Measurements from ENCODE around the gene UXS1.

Gene UXS1

DNA sequence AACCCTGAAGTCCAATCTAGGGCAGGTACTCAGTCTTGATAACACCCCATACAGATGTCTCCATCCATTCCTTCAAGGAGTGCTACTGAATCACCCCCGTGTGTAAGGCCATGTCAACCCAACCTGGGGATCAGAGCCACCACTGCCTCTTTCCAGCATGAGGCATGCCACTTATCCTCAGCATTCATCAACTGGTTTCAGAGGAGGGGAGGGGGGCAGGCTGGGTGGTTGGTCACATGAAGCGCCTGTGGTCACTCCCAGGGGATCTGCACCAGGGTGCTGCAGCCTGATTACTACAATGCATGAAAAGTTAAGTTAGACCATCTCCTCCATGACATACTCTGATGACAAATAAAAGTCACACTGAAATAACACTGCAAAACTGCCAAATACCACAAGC lies 65.0 kb downstream of the UXS1 start:
- no peak for DNase-seq

- no peak for DNase-seq
Observed at GRCh38 chr2:106127776-106128268, 66.3 kb downstream of the UXS1 start.

DNA sequence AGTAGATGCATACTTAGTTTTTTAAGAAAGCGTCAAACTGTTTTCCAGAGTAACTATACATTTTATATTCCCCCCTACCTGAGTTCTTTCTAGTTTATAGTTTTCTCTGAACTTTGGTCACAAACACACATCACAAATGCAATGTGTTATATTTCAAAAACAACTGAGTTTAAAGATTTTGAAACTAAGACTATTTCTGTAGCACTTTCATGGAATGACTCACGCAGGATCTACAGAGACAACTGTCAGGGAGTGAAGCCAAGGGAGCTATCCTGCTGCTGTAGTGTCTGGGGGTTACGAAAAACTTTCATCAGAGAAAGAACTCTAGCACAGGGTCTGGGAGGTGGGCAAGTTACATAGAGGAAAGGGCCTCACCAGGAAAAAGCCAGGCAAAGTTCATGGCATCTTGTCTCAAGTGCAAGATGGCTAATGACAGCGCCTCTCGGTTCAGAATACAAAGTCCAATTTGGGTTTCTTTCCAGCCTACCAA lies 66.8 kb downstream of the UXS1 start:
- no peak for DNase-seq

GRCh38 chr2:106126705-106127281 lies 67.3 kb downstream of the UXS1 start:
- no peak for DNase-seq

- DNase-seq = no peak
Observed at GRCh38 chr2:106126295-106126694, 67.8 kb downstream of the UXS1 start.

GRCh38 chr2:106124905-106125549 lies 69.1 kb downstream of the UXS1 start:
- no peak for DNase-seq

DNA sequence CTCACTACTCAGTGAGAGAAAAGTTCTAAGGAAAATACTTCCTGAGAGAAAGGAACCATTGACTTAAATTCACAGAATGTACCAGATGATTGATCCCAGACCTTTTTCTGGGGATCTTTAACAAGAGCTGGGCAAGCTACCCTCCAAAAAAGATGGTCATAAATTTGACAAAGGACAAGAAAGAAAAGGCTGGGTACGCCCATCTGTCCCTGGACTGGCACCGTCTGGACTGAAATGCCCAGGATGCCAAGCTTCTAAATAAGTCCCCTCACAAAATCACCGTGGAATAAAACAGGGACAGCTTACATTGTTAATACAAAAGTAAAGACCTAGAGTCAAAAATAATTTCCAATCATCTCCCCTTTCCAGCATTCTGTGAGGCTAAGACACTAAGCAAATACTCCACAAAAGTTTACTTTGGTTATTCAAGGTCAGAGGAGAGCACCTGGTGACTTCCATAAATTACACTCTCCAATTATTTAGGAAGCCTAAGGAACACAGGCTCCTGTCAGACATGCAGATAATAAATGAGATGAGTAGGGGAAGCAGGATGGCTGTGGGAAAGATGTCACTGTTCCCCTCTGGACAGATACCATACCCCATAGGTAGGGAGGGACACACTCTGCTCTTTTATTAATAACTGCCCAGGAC lies 69.9 kb downstream of the UXS1 start:
- DNase-seq = no peak

DNA sequence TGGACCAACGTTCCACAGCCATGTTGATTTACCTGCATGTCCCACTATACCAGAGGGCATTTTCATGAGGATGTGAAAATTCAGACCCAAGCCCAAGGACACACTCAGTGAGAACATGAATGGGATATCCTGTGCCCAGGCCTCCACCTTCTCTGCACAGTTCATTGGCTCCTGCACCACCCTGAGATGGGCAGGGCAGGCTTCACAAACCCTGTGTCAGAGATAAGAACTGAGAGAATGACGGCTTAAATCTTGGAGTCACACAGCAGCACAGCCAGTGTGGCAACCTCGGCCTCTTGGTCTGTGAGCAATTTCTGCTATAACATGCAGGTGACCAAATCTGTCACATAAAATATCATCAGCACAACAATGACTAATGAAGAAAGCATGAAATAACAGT lies 71.9 kb downstream of the UXS1 start:
- DNase-seq = no peak

GRCh38 chr2:106120432-106120831 lies 73.7 kb downstream of the UXS1 start:
- no peak for DNase-seq

DNA sequence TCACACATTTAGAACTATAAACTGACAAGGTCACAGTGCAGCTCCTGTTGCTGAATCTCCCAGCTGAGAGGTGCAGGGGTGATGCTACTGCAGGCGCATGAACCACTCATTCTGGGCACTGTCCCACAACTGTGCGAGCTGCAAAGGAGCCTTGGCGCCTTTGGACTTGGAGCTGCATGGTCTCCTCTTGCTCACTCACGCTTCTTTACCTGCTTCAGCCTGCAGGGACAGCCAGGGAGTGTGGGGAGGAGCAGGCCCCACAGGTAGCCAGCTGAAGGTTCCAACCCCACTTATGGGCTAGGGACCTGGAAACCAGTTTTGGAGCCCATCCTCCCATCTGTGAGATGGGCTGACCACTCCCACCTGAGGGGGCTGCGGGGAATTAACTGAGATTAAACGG lies 75.0 kb downstream of the UXS1 start:
- DNase-seq = no peak

DNA sequence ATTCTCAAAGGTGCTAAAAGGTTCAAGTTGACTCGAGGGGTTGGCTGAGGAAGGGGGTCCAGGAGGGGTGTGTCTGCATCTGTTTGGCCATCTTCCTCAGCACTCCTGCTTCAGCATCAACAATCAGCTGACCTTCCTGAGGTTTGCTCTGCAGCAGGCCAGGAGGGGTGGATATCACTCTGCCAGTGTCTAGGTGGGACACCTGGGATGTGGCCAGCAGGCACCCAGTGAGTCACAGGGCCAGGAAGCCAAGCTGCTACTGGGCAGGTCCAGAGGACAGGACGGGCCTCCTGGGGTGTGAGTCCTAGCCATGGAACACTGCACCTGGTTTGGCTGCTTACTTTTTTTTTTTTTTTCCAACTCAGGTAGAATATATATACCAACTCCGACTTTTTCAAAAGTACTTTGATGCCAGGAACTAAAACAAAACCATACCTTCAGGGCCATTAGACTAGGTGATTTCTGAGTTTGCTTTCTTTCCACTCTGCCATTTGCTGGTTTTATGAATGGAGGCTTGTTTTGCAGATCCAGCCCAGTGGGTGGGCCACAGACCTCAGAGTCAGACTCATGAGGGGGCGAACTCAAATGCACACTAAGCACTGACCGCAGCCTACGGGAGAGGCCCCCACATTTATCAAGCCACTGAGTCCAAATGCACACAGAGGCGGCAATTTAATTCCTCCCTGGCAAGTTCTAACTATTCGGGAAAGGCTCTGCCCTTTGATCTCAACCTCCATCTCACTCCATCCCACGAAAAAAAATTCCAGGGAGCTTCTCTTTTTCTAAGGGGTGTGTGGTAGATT lies 76.0 kb downstream of the UXS1 start:
- no peak for DNase-seq

GRCh38 chr2:106117347-106117746 lies 76.8 kb downstream of the UXS1 start:
- DNase-seq = no peak

DNA sequence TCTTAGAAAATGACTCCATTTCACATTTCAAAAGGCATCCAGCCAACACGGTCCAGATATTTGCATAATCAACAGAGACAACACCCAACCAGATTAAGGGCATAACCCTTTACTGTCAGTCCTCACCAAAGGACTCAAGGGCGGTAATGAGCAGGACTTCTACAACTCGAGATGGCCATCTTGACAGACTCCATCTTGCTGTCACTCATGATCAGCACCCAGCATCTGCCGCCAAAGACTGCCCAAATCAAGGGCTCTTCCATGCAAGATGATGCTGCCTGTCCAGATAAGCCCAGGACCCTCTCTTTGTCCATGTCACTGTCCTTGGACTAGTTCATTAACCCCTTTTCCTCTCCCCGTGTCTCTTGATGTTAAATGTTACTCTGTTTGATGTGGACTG lies 77.9 kb downstream of the UXS1 start:
- DNase-seq = no peak

DNA sequence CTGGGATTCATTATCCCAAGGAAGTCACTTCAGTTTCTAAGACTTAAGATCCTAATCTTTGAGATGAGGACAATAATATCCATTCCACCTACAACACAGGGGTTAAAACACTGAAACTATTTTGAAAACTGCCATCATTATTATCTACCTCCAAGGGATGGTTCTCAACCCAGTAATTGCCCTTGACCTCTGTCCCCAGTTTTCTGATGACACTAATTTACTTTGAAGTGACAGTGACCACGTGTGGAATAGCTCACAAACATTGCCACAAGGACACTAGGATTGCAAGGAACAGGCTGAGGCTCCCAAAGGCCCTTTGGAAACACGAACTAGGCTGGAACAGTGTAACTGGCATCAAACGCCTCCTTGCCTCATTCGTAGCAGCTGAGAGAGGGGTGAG lies 78.4 kb downstream of the UXS1 start:
- no peak for DNase-seq

DNA sequence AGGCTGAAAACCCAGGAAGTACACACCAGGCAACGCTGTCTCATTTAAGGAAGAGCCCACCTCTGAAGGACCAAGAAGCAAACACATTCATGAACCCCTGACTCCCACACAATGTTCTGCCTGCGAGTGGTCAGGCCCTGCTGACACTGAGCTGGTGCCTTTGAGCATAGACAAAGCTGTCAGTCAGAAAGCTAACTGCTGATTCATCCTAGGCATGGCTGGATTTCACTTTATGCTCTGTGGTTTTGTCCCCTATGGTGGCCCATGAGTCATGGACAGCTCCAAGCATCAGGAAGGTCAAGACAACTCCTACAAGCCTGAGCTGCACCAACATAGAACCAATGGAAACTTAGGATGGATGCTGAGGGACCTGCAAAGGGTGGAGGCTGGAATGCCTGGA lies 78.9 kb downstream of the UXS1 start:
- DNase-seq = no peak

DNA sequence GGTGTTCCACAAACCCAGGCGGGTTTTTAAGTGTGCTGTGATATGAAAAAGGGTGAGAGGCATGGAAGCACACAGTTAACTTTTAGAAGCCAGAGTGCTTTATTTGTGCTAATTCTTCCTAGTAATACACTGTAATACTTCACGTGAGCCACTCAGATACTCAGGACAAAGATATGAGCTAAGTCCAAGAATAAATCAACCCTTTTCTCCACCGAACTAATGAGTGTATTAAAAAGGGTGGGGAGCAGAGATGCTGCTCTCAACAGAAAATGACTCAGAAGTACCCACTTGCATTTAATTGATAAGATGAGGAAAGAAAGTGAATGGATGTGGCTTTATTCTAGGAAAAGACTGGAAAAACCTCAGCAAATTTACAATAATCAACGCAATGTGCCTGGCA lies 79.9 kb downstream of the UXS1 start:
- DNase-seq = no peak

DNA sequence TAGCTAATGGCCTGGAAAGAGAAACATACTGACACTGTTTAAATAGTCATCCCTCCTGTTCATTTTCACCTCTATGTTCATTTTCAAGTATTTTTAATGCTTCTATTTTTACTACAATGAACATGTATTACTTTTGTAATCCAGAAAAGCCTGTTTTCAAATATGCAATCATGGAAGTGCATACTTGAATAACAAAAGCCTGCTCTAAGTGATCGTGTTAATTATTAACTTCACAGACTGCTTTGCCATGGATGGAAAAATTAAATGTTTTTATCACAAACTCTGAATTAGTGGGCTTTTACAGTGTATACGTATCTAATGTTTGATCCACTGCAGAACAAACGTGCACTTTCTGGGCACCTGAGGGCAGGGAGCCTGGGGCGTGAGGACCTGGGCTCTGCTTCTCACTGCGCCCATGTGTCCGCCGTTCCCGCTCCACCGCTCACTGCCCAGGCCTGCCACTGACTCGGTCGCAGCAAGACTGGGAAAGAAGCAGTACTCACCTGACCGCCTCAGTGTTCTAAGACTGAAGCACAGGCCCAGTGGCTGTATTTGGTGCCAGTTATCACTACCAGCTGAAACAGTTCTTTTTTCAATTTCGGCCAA lies 80.6 kb downstream of the UXS1 start:
- no peak for DNase-seq

DNA sequence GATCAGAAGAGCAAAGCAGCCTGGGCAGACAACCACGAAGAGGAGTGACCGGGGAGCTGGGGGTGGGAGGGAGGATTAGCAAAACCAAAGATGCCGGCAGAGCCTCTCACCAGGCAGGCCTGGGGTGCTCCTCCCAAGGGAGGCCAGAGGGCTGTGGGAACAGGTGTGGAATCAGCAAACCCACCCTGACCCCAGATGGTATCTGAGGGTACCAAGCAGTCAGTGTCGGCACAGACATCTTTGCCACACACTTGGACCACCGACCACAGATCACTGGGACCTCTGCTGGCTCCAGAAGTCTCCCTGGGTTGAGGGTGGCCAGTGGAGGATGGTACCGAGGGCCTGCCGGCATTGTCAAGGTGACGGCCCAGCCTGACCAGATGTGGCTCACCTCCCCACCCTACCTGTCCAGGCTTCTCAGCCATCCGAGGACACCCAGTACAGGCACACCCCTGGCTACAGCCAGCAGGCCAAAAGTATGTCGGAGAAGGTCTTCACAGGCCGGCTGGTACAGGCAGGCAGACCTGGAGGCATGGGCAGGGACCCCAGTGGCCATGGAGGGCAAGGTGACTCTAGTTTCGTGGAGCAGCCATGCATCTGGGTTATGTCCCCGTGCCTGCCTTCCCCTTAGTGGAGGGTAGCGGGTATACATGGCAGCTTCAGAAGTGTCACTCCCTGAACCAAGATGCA lies 82.1 kb downstream of the UXS1 start:
- no peak for DNase-seq

DNA sequence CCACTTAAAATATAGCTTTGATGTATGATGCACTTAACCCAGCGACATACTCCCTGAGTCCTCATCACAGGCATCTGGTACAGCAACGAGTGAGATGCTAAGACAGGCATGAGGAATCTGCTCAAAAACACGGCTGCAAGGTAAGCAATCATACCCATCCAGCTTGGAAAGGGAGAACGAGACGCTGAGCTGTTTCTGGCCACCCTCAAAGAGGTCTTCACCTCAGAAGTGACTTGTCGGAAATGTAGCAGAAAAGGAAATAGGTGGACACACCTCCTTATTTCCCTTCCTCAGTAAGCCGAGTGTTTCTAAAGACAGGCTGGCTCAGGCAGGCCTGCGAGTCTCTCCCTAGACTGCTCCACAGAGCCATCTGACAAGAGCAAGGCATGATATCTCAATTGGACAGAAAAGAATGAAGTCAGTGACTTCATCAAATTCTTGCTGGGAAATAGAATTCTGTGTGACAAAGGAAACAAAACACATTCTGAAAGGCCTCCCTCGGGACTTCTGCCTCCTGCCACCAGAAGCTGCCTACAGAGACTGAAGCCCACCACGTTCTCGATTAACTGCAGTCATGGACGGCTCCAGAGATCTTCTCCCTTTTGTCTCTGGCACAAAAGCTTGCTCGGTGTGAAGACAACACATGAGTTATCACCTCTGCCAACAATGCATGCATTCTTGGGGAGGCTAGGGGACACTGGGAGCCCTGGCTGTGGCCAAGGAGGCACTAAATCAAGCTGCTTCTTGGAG lies 84.3 kb downstream of the UXS1 start:
- DNase-seq = no peak

DNA sequence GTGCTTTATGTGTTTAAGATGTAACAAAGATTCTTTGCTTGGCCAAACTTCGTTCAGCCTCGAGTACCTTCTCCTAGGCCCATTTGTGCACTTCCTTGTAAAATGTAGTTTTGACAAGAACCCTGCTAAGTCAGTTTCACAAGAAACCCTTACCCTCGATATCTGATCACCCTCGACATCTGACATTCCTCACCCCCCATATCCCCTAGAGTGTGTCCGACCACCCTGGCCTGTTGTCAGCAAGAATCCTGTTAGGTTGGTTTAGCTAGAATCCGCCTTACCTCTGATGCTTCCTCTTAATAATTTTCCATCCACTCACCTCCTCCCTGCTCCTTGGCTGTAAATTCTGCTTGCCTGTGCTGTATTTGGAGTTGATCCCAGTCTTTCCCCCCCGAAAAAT lies 85.3 kb downstream of the UXS1 start:
- no peak for DNase-seq

DNA sequence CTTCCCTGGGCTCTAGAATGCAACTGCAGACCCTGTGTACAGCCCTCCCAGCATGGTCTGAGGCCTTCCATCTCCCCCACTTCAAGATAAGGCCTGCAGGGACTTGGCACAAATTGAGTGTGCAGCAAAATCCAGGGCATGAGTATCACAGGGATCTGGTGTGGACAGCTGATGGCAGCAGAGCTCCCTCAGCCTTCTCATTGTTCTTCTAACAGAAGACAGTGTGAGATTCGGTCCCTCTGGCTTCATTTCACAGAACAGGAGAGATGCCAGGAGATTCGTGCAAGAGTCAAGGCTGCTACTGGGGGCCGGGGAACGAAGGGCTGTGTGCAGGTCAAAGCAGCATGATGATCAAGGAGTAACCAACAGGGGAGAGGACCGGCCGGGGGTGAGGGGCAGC lies 85.8 kb downstream of the UXS1 start:
- DNase-seq = no peak

Data from RPMI8226 (cell line).